ENCODE data around the gene GLS. TPM values are rescaled to one million over a fixed set of nuclear protein-coding genes. Genes with fewer than 3 reads are reported as not detected.
A peak's percentile ranks its signal among the peaks of the same experiment; 100 is the strongest.
"Not testable (repeated sequence)": the region's sequence is repeated elsewhere in the genome, so short reads cannot be mapped to it uniquely, and the experiment has no call there.

GLS gene
- total and polyA plus RNA-seq, 4 donors: 59.4 to 425 (median 227) TPM

- Histone ChIP-seq H3K36me3 (ENCODE audit: control insufficient read depth in 1 of 2, insufficient read depth in 2 of 2, low read length in 1 of 2) (no peaks in the 10 kb centered on the region), H3K4me3 (ENCODE audit: low read length in 2 of 2) (no peak overlapping the region), H3K4me1 (ENCODE audit: control insufficient read depth in 1 of 2, insufficient read depth in 2 of 2, low read length in 2 of 2) (no peaks in the 10 kb centered on the region), H3K27ac (ENCODE audit: low read depth in 1 of 2, low read length in 2 of 2) (no peak overlapping the region), H3K27me3 (ENCODE audit: control insufficient read depth in 1 of 2, insufficient read depth in 2 of 2, low read length in 1 of 2) (no peaks in the 10 kb centered on the region), H3K9me3 (ENCODE audit: control insufficient read depth, low read length) (no peaks in the 10 kb centered on the region)
- DNase-seq (no peak), ATAC-seq (ENCODE audit: low FRiP score) (no peak)
- intact Hi-C loops (cut with DNase I): no loop called here
- WGBS, 2 donors: 24 to 33% methylated on average over 4 of the region's 4 CpGs
Measured at GRCh38 chr2:190953257-190953656, 72.6 kb downstream of the GLS start.

GRCh38 chr2:190959911-190960788, 79.5 kb downstream of the GLS start:
- 81 to 87% methylated on average over 5 of the region's 5 CpGs for WGBS, 2 donors

DNA sequence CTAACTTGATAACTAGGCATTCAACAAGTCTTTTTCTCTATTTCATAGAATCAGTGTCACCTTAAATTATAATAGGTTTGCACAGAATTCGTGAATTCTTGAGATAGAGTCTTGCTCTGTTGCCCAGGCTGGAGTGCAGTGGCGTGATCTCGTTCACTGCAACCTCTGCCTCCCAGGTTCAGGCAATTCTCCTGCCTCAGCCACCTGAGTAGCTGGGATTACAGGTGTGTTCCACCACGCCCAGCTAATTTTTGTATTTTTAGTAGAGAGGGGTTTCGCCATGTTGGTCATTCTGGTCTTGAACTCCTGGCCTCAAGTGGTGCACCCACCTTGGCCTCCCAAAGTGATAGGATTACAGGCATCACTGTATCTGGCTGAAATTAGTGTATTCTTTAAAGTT, 80.5 kb downstream of the GLS start:
- H3K27ac ChIP-seq (ENCODE audit: low read depth in 1 of 2, low read length in 2 of 2); DNase-seq; H3K4me1 ChIP-seq (ENCODE audit: control insufficient read depth in 1 of 2, insufficient read depth in 2 of 2, low read length in 2 of 2); ATAC-seq (ENCODE audit: low FRiP score); H3K36me3 ChIP-seq (ENCODE audit: control insufficient read depth in 1 of 2, insufficient read depth in 2 of 2, low read length in 1 of 2); intact Hi-C loops (cut with DNase I); H3K9me3 ChIP-seq (ENCODE audit: control insufficient read depth, low read length); H3K4me3 ChIP-seq (ENCODE audit: low read length in 2 of 2); H3K27me3 ChIP-seq (ENCODE audit: control insufficient read depth in 1 of 2, insufficient read depth in 2 of 2, low read length in 1 of 2): not testable (repeated sequence)
- 97 to 98% methylated on average over 5 of the region's 5 CpGs for WGBS, 2 donors

More at GRCh38 chr2:190959911-190960788, 79.5 kb downstream of the GLS start:
- DNase-seq (no peak), ATAC-seq (ENCODE audit: low FRiP score) (no peak)
- H3K9me3 ChIP-seq (ENCODE audit: control insufficient read depth, low read length): no peaks in the 10 kb centered on the region
- H3K36me3 ChIP-seq (ENCODE audit: control insufficient read depth in 1 of 2, insufficient read depth in 2 of 2, low read length in 1 of 2): no peaks in the 10 kb centered on the region
- intact Hi-C loops (cut with DNase I): no loop called here
- no peaks in the 10 kb centered on the region for H3K4me1 ChIP-seq (ENCODE audit: control insufficient read depth in 1 of 2, insufficient read depth in 2 of 2, low read length in 2 of 2)
- H3K27me3 ChIP-seq (ENCODE audit: control insufficient read depth in 1 of 2, insufficient read depth in 2 of 2, low read length in 1 of 2): no peaks in the 10 kb centered on the region
- H3K4me3 ChIP-seq (ENCODE audit: low read length in 2 of 2): no peak overlapping the region
- H3K27ac ChIP-seq (ENCODE audit: low read depth in 1 of 2, low read length in 2 of 2): no peak overlapping the region

- Histone ChIP-seq H3K36me3 (ENCODE audit: control insufficient read depth in 1 of 2, insufficient read depth in 2 of 2, low read length in 1 of 2) (peaks cover 0 to 5% of the 10 kb centered on the region in 2 donors), H3K4me3 (ENCODE audit: low read length in 2 of 2) (no peak overlapping the region), H3K27ac (ENCODE audit: low read depth in 1 of 2, low read length in 2 of 2) (peak overlapping the region in 1 of 2 donors; percentile 14), H3K27me3 (ENCODE audit: control insufficient read depth in 1 of 2, insufficient read depth in 2 of 2, low read length in 1 of 2) (no peaks in the 10 kb centered on the region), H3K9me3 (ENCODE audit: control insufficient read depth, low read length) (no peaks in the 10 kb centered on the region), H3K4me1 (ENCODE audit: control insufficient read depth in 1 of 2, insufficient read depth in 2 of 2, low read length in 2 of 2) (no peaks in the 10 kb centered on the region)
- DNase-seq: no peak
- intact Hi-C loops (cut with DNase I): no loop called here
- ATAC-seq (ENCODE audit: low FRiP score): peak; percentile 36
- 46 to 47% methylated on average over 2 of the region's 2 CpGs for WGBS, 2 donors
Measured at GRCh38 chr2:190961918-190962487, 81.4 kb downstream of the GLS start.

GRCh38 chr2:190963088-190963487, 82.5 kb downstream of the GLS start:
- Histone ChIP-seq H3K27me3 (ENCODE audit: control insufficient read depth in 1 of 2, insufficient read depth in 2 of 2, low read length in 1 of 2) (no peaks in the 10 kb centered on the region), H3K4me1 (ENCODE audit: control insufficient read depth in 1 of 2, insufficient read depth in 2 of 2, low read length in 2 of 2) (no peaks in the 10 kb centered on the region), H3K36me3 (ENCODE audit: control insufficient read depth in 1 of 2, insufficient read depth in 2 of 2, low read length in 1 of 2) (peaks cover 0 to 5% of the 10 kb centered on the region in 2 donors), H3K9me3 (ENCODE audit: control insufficient read depth, low read length) (no peaks in the 10 kb centered on the region), H3K4me3 (ENCODE audit: low read length in 2 of 2) (no peak overlapping the region), H3K27ac (ENCODE audit: low read depth in 1 of 2, low read length in 2 of 2) (no peak overlapping the region)
- intact Hi-C loops (cut with DNase I): no loop called here
- WGBS, 2 donors: 74 to 75% methylated on average over 2 of the region's 2 CpGs
- DNase-seq (no peak), ATAC-seq (ENCODE audit: low FRiP score) (no peak)

DNA sequence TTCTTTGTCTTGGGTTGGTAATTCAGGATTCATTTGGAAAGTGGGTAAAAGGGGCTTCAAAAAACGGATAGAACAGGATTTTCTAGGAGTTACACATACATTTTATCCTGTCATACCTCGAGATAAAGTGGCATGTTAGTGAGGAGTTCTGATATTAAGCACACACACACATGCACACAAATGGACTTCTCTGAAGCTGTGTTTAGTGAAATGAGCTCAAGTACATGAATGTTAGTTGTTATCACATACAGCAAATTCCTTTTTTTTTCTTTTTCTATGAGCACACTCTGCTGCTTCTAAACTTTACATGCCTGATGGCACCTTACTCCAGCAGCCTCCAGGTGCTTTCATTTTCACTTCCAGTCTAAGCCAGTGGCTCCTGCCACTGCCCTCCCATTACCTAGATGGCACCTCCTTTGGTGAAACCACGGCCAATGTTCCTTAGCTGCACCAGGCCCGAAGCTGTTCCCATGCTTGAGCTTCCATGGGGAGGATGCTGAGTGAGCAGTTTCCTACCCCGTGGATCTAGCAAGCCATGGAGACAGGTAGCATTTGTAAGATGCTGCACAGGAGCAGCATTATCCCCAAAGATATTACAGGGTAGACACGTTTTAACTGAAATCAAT, 83.7 kb downstream of the GLS start:
- H3K27ac ChIP-seq (ENCODE audit: low read depth in 1 of 2, low read length in 2 of 2): no peak overlapping the region
- peaks cover 0 to 5% of the 10 kb centered on the region in 2 donors for H3K36me3 ChIP-seq (ENCODE audit: control insufficient read depth in 1 of 2, insufficient read depth in 2 of 2, low read length in 1 of 2)
- WGBS, 2 donors: 67 to 73% methylated on average over 6 of the region's 6 CpGs
- no peak for DNase-seq
- intact Hi-C loops (cut with DNase I): no loop called here
- H3K9me3 ChIP-seq (ENCODE audit: control insufficient read depth, low read length): no peaks in the 10 kb centered on the region
- no peak for ATAC-seq (ENCODE audit: low FRiP score)
- no peak overlapping the region for H3K4me3 ChIP-seq (ENCODE audit: low read length in 2 of 2)
- H3K4me1 ChIP-seq (ENCODE audit: control insufficient read depth in 1 of 2, insufficient read depth in 2 of 2, low read length in 2 of 2): no peaks in the 10 kb centered on the region
- H3K27me3 ChIP-seq (ENCODE audit: control insufficient read depth in 1 of 2, insufficient read depth in 2 of 2, low read length in 1 of 2): no peaks in the 10 kb centered on the region

DNA sequence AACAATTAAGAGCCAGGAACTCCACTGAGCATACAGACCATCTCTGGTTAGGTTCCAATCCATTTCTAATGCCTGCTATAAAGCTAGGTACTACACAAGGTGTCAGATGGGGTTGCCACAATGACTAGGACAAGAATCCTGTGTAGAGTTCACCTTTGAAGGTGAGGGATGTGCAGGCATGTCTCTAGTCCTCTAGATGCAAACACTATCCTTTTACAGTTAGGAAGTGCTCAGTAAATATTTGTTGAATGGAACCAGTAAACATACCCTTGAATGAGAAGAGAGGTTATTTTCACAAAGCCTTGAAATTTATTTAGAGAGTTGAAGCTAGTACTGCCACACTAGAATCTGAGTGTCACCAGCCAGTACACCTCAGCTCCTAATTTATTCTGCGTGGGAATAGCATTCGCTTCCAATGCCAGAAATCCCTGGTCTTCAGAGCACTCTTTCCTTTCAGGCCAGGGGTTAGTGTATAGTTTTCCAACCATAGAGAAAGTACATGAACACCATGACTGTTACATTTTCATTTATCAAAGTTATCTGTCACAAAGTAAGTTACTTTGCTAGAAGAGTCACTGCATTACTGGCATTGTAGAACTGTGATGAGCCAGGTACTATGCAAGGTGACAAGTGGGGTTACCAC, 85.1 kb downstream of the GLS start:
- Histone ChIP-seq H3K4me3 (ENCODE audit: low read length in 2 of 2) (no peak overlapping the region), H3K4me1 (ENCODE audit: control insufficient read depth in 1 of 2, insufficient read depth in 2 of 2, low read length in 2 of 2) (no peaks in the 10 kb centered on the region), H3K9me3 (ENCODE audit: control insufficient read depth, low read length) (no peaks in the 10 kb centered on the region), H3K36me3 (ENCODE audit: control insufficient read depth in 1 of 2, insufficient read depth in 2 of 2, low read length in 1 of 2) (peaks cover 0 to 5% of the 10 kb centered on the region in 2 donors), H3K27me3 (ENCODE audit: control insufficient read depth in 1 of 2, insufficient read depth in 2 of 2, low read length in 1 of 2) (no peaks in the 10 kb centered on the region), H3K27ac (ENCODE audit: low read depth in 1 of 2, low read length in 2 of 2) (no peak overlapping the region)
- intact Hi-C loops (cut with DNase I): no loop called here
- DNase-seq (no peak), ATAC-seq (ENCODE audit: low FRiP score) (no peak)
- 53 to 57% methylated on average over 2 of the region's 2 CpGs for WGBS, 2 donors

GRCh38 chr2:190968522-190968921, 87.9 kb downstream of the GLS start:
- no peaks in the 10 kb centered on the region for H3K4me1 ChIP-seq (ENCODE audit: control insufficient read depth in 1 of 2, insufficient read depth in 2 of 2, low read length in 2 of 2)
- no peak overlapping the region for H3K27ac ChIP-seq (ENCODE audit: low read depth in 1 of 2, low read length in 2 of 2)
- no peaks in the 10 kb centered on the region for H3K9me3 ChIP-seq (ENCODE audit: control insufficient read depth, low read length)
- no peak overlapping the region for H3K4me3 ChIP-seq (ENCODE audit: low read length in 2 of 2)
- intact Hi-C loops (cut with DNase I): no loop called here
- no peaks in the 10 kb centered on the region for H3K27me3 ChIP-seq (ENCODE audit: control insufficient read depth in 1 of 2, insufficient read depth in 2 of 2, low read length in 1 of 2)
- ATAC-seq (ENCODE audit: low FRiP score): no peak
- WGBS, 2 donors: 87 to 90% methylated on average over 2 of the region's 2 CpGs
- no peak for DNase-seq
- H3K36me3 ChIP-seq (ENCODE audit: control insufficient read depth in 1 of 2, insufficient read depth in 2 of 2, low read length in 1 of 2): peaks cover 0 to 5% of the 10 kb centered on the region in 2 donors
